Stimulated activated CD8-positive, alpha-beta memory T cell treated with anti-CD3 and anti-CD28 coated beads, Interleukin-12 subunit alpha, Interleukin-12 subunit beta, amount 100 ng/mL, for 1 hour (primary cell): ENCODE results near the gene FZD4.
"Not testable (repeated sequence)": the region's sequence is repeated elsewhere in the genome, so short reads cannot be mapped to it uniquely, and the experiment has no call there.

Experiments used
- DNase-seq: peaks from one replicate; pipeline ENCODE4 v3.0.0-alpha.2; 2020; ENCODE audit warnings: low read depth

FZD4 gene

DNA sequence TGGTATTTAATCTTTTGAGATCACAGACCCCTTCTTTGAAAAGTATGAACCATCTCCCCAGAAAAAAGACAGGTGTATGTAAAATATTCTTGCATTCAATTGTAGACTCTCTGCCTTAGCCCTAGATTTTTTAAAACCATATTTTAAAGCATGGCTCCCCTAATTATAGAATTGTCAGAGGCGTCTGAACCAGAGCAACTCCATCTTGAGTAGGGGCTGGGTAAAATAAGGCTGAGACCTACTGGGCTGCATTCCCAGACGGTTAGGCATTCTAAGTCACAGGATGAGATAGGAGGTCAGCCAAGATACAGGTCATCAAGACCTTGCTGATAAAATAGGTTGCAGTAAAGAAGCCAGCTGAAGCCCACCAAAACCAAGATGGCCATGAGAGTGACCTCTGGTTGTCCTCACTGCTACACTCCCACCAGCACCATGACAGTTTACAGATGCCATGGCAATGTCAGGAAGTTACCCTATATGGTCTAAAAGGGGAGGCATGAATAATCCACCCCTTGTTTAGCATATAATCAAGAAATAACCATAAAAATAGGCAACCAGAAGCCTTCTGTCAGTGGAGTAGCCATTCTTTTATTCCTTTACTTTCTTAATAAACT lies 17.9 kb downstream of the FZD4 start:
- not testable (repeated sequence) for DNase-seq

- DNase-seq: no peak
Observed at GRCh38 chr11:86934926-86935579, 20.1 kb downstream of the FZD4 start.

GRCh38 chr11:86934582-86934900 lies 20.7 kb downstream of the FZD4 start:
- no peak for DNase-seq

DNA sequence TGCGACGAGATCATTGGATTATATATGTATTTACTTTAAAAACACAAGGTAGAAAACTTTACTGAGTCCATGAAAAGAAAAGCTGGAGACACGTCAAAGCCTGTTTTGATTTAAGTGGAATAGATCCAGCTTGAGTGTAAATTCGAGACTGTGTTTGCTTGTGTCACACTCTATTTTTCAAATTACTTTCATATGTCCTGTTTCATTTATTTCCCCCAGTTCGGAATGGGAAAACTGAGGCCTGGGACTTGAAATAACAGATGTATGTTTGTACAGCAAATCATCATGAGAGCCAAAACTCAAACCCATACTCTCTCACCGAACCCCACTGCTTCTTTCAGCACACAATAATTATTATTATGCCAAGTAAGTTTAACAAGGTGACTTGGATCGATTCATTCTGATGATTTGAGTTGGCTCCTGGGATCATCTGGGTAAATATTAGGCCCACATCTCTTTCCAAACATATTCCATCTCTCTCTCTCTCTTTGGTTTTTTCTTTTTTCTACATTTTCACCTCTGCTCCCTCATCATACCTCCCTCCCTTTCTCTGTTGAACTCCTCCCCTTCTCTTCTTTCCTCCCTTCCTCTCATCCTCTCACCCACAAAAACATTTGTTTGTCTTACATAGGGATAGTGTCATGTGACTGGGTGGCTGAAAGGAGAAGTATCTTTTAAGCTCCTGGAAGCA lies 21.2 kb downstream of the FZD4 start:
- DNase-seq: no peak

DNA sequence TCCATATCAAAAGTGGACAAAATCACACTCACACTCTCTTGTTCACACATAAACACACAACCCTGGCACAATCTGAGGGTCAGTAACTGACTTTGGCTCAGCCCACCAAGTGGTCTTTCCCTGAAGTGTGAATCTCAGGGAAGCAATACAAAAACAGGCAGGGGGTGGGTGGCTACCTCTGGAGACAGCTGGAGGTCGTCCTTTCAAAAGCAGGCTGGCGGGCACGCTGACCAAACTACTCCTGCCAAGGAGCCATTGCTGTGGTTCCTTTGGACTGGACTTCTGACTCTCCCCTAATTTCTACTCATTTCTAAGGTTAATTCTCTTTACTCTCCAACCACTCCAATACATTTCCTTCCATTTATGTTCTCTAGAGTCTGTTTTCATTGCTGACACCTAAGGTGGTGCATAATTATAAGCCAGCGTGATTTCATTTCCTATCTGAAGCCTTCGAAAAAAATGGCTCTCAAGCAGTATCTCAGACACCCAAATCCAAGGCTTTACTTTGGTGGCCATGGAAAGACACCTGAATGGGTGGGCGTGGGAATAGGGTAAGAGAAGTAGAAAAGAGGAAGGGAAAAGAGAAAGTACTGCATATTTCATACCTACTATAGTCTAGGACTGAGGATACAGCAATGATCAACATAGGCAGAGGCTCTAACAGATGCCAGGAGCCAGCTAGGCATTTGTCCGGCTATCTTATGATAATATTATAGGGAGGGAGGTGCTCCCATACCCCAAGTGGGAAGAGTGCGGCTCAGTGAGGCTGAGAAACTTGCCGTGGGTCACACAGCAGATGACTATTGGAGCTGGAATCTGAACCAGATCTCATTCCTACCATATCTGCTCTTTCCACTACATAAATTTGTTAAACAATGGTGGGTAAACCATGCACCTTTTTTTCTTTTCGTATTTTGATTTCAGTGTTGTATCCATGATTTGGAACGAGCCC lies 22.0 kb downstream of the FZD4 start:
- DNase-seq: no peak

GRCh38 chr11:86932259-86932585 lies 23.0 kb downstream of the FZD4 start:
- DNase-seq: no peak

- no peak for DNase-seq
Observed at GRCh38 chr11:86931548-86932258, 23.5 kb downstream of the FZD4 start.

- no peak for DNase-seq
Observed at GRCh38 chr11:86930957-86931547, 24.1 kb downstream of the FZD4 start.

DNA sequence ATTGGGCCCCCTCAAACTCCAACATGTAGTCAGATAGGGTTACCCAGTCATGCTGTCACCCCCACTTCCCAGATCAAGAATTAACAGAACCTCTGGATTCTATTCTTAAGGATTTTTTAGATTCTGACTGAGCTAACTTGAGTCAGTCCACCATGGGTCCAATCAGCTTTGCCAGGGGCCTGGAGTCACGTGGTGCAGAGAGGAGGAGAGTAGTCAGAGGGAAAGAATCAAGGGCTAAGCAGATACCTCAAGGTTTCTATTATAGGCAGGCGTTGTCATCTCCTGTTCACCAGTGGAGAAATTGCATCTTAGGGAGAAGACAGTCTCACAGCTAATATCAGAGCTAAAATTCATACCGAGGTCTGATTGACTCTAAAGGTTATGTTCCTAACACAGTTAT lies 28.2 kb downstream of the FZD4 start:
- DNase-seq: no peak

GRCh38 chr11:86923999-86924766 lies 31.0 kb downstream of the FZD4 start:
- DNase-seq: no peak

DNA sequence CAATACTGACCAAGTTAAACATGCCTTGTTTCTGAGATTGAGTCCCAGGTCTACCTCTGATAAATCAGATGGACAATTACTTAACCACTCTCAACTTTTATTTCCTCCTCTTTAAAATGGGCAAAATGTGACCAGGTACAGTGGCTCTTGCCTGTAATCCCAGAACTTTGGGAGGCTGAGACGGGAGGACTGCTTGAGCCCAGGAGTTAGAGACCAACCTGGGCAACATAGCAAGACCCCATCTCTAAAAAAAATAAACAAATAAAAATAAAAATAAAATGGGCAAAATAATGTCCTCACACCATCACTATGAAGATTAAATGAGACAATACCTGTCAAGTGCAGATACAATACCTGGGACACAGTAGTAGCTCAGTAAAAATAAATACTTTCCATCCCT lies 33.0 kb downstream of the FZD4 start:
- no peak for DNase-seq

- DNase-seq: no peak
Observed at GRCh38 chr11:86919557-86920210, 35.5 kb downstream of the FZD4 start.

DNA sequence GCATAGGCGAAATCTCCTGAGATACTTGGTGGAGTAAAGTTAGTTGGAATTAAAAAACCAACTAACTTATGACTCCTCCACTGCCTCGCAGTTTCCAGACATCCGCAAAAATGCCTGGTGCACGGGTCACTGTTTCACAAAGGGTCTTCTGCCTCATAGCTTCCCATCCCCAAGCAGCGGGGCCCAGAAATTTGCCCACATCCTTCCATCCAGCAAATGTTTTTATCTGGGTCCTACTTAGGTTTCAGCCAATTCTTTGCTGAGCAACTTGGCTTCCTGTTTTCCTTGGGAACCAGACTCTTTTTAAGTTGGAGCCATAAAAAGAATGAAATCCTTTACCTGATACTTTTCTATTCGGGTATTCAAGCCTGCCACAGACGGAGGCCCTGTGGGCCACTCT lies 36.2 kb downstream of the FZD4 start:
- no peak for DNase-seq

- no peak for DNase-seq
Observed at GRCh38 chr11:86918496-86918895, 36.7 kb downstream of the FZD4 start.

GRCh38 chr11:86917589-86917988 lies 37.6 kb downstream of the FZD4 start:
- DNase-seq: no peak

GRCh38 chr11:86916330-86916729 lies 38.9 kb downstream of the FZD4 start:
- DNase-seq: no peak

- not testable (repeated sequence) for DNase-seq
Observed at GRCh38 chr11:86915850-86916249, 39.3 kb downstream of the FZD4 start.

- no peak for DNase-seq
Observed at GRCh38 chr11:86914865-86915519, 40.2 kb downstream of the FZD4 start.

GRCh38 chr11:86912238-86912637 lies 43.0 kb downstream of the FZD4 start:
- no peak for DNase-seq

DNA sequence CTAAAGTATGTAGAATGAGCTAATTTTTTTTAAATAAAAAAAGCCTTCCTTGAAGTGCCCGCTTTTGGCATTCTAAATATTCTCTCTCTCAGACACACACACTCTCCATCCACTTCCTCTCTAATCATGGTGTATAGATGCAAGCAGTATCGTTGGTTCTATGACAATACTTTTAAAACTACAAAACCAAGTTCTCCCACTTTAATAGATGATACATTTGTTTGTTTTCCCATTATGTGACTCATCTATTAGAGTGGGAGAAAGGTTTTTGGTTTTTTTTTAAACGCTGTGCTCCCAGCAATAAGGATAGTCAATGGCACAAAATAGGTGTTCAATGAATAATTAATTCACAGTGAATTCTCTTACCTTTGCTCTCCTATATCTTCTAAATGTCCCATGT lies 44.6 kb downstream of the FZD4 start:
- no peak for DNase-seq
